Heart left ventricle (tissue), 13 donors: ENCODE measurements around the gene NHSL2.

Experiments used
- POLR2A ChIP-seq, 2 donors: fragments of 450-650 bp; IDR thresholded peaks; one replicate each; pipeline ENCODE4 v1.6.1; 2017; ENCODE audit warnings: antibody characterized with exemption in 2 of 2, mild to moderate bottlenecking in 2 of 2, moderate library complexity in 2 of 2
- TF ChIP-seq, protein P1 (sequence below), 12 donors: fragments of 200-600 bp; sonication (generic) in 4 of 12; IDR thresholded peaks; one replicate each; pipeline versions ENCODE4 v1.5.0 to v1.8.0; 2018 to 2022; ENCODE audit warnings: antibody characterized with exemption in 12 of 12, mild to moderate bottlenecking in 5 of 12
- donor health status: ischemic (EF 13 %, LVEDD 7.1; RV severe dilation, severe dysfunction).
- donor health status: DM: no; HTN: yes; CAD: no.
- donor health status: DM: no; HTN: no; CAD: no.
- donor health status: ischemic (EF 25% LVEDD 6.9; RV normal size, moderate dysfunction).
- donor health status: ischemic (EF 25% LVEDD 5.7; RV mildly dilated, moderate dysfunction).
- donor health status: ischemic (EF 35%, LVEDD 5.7; RV mildly dilated, moderate dysfunction).
- donor health status: nonischemic (EF 11% LVEDD 7.7; RV severe dilation, severe dysfunction).
- donor health status: DM: yes; HTN: yes; CAD: no.
- donor health status: PGD.
- donor health status: ischemic (EF 29% LVEDD 5.4; RV normal size, mild dysfunction).
- donor health status: nonischemic (EF 23%, LVEDD 6.1; RV moderate dilation, normal function).

DNA sequence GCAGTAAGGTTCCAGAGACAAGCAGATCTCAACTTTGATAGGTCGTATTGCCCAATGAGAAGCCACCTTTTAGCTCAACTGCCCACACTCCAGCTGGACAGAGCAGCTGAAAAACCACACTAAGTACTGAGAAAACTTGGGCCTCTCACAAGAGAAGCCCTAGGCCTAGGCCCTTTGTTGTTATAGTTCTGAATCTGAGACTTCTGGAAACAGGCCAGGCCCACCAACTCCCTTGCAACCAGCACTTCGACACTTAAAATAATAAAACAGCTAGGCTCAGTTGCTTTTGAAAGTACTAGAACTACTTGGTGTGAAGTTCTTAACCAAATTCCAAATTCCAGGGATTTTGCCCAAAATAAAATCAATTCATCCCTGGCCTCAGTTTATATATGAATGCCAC, 234.5 kb downstream of the NHSL2 start:
- TF ChIP-seq, protein P1, sequence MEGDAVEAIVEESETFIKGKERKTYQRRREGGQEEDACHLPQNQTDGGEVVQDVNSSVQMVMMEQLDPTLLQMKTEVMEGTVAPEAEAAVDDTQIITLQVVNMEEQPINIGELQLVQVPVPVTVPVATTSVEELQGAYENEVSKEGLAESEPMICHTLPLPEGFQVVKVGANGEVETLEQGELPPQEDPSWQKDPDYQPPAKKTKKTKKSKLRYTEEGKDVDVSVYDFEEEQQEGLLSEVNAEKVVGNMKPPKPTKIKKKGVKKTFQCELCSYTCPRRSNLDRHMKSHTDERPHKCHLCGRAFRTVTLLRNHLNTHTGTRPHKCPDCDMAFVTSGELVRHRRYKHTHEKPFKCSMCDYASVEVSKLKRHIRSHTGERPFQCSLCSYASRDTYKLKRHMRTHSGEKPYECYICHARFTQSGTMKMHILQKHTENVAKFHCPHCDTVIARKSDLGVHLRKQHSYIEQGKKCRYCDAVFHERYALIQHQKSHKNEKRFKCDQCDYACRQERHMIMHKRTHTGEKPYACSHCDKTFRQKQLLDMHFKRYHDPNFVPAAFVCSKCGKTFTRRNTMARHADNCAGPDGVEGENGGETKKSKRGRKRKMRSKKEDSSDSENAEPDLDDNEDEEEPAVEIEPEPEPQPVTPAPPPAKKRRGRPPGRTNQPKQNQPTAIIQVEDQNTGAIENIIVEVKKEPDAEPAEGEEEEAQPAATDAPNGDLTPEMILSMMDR (IDR thresholded peaks at IDR 0.05): no peak
- no peak for TF ChIP-seq POLR2A (IDR thresholded peaks at IDR 0.05)
